Upper lobe of right lung (tissue), 1 donor: Measurements from ENCODE around the gene ZNF883. TPM values are rescaled to one million over a fixed set of nuclear protein-coding genes. Genes with fewer than 3 reads are reported as not detected.

Source experiments
- ATAC-seq: fragments of 200-7000 bp; cut with Tn5 transposase; one replicate; pipeline ENCODE4 v1.9.1; 2020; ENCODE audit warnings: mild to moderate bottlenecking, moderate library complexity
- DNase-seq: peaks from one replicate; pipeline ENCODE4 v3.0.0-alpha.2; 2020
- H3K27ac ChIP-seq: fragments of 200-600 bp; one replicate; pipeline ENCODE4 v1.8.0; 2022
- H3K27me3 ChIP-seq: fragments of 200-600 bp; one replicate; pipeline ENCODE4 v1.8.0; 2022; ENCODE audit warnings: mild to moderate bottlenecking
- H3K36me3 ChIP-seq: fragments of 200-600 bp; one replicate; pipeline ENCODE4 v1.8.0; 2022
- H3K4me1 ChIP-seq: fragments of 200-600 bp; one replicate; pipeline ENCODE4 v1.8.0; 2022
- H3K4me3 ChIP-seq: fragments of 200-600 bp; one replicate; pipeline ENCODE4 v1.8.0; 2022; ENCODE audit warnings: mild to moderate bottlenecking
- H3K9me3 ChIP-seq: fragments of 200-600 bp; one replicate; pipeline ENCODE4 v1.8.0; 2022
- intact Hi-C: fragments of 100-400 bp; cut with DNase I; formaldehyde crosslinking; loops from one replicate; pipeline ENCODE4 v1.11.0; 2022
- total RNA-seq: library from RNA; stranded (reverse); fragmentation: NEBNext Ultra II Directional; extraction: Animal tissue kit (Norgen Biotek cat#: 25700); gene quantifications from one replicate; pipeline ENCODE4 v1.2.1, GENCODE V29; 2021
- TF ChIP-seq, protein P1 (sequence below): fragments of 200-600 bp; IDR thresholded peaks from one replicate; pipeline ENCODE4 v1.8.0; 2022; ENCODE audit warnings: antibody characterized with exemption
- donor health status: DM: no; HTN: yes; CAD: no; lungs with severe emphysema.

ZNF883 gene
- total RNA-seq, 1 donor from 2014 or later, result 0.78 TPM

- Histone ChIP-seq H3K27me3 (no peaks in the 10 kb centered on the region), H3K36me3 (no peaks in the 10 kb centered on the region), H3K9me3 (peaks cover 70% of the 10 kb centered on the region), H3K4me3 (no peak overlapping the region), H3K27ac (no peak overlapping the region), H3K4me1 (no peaks in the 10 kb centered on the region)
- DNase-seq (no peak), ATAC-seq (no peak)
- TF ChIP-seq, protein P1, sequence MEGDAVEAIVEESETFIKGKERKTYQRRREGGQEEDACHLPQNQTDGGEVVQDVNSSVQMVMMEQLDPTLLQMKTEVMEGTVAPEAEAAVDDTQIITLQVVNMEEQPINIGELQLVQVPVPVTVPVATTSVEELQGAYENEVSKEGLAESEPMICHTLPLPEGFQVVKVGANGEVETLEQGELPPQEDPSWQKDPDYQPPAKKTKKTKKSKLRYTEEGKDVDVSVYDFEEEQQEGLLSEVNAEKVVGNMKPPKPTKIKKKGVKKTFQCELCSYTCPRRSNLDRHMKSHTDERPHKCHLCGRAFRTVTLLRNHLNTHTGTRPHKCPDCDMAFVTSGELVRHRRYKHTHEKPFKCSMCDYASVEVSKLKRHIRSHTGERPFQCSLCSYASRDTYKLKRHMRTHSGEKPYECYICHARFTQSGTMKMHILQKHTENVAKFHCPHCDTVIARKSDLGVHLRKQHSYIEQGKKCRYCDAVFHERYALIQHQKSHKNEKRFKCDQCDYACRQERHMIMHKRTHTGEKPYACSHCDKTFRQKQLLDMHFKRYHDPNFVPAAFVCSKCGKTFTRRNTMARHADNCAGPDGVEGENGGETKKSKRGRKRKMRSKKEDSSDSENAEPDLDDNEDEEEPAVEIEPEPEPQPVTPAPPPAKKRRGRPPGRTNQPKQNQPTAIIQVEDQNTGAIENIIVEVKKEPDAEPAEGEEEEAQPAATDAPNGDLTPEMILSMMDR, result no peak
- intact Hi-C loops, result no loop called here
Observed at GRCh38 chr9:112997236-112997941, 14.6 kb downstream of the ZNF883 start.

DNA sequence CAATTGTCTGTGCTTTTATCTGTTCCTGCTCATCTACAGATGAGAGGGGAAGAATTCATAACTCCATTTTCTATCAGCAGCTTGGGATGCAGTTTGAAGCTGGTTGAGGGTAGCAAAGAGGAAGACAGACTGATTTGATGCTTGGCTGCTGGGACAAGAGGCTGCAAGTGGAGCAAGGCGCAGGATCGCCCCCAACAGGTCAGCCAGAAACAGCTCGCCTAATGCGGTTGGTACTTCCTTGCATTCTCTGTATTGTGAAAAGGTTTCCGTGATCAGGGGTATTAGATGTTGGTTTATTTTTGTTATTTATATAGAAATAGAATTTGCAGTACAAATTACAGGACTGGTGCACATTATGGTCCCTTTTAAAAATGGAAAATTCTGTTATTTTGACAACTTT lies 40.6 kb downstream of the ZNF883 start:
- intact Hi-C loops, result no loop called here
- no peaks in the 10 kb centered on the region for H3K36me3 ChIP-seq
- peak; percentile 33 for ATAC-seq
- no peaks in the 10 kb centered on the region for H3K27me3 ChIP-seq
- no peaks in the 10 kb centered on the region for H3K9me3 ChIP-seq
- H3K4me3 ChIP-seq, result no peak overlapping the region
- H3K27ac ChIP-seq, result no peak overlapping the region
- DNase-seq, result no peak
- no peaks in the 10 kb centered on the region for H3K4me1 ChIP-seq
- TF ChIP-seq, protein P1, result peak; percentile 10

DNA sequence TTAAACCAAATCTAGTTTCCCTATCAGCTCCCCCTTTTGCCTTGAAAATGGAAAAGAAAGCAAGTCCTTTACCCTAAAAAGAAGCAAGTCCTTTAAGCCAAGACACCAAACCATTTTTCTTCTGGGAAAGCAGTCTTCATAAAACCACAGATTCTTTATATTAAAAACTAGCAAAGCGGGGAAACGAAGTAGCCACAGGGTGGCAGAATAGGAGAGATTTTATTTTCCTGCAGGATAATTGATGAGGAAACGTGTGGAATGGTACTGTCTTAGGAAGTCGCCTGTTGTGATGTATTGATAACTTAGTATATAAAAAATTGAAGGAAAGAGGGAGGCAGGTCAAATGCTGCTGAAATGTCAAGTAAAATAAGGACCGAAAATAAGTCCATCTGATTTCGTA lies 41.1 kb downstream of the ZNF883 start:
- TF ChIP-seq, protein P1, result no peak
- no peaks in the 10 kb centered on the region for H3K36me3 ChIP-seq
- DNase-seq (no peak), ATAC-seq (no peak)
- intact Hi-C loops, result no loop called here
- H3K27ac ChIP-seq, result no peak overlapping the region
- H3K9me3 ChIP-seq, result no peaks in the 10 kb centered on the region
- H3K27me3 ChIP-seq, result no peaks in the 10 kb centered on the region
- H3K4me3 ChIP-seq, result no peak overlapping the region
- H3K4me1 ChIP-seq, result no peaks in the 10 kb centered on the region

DNA sequence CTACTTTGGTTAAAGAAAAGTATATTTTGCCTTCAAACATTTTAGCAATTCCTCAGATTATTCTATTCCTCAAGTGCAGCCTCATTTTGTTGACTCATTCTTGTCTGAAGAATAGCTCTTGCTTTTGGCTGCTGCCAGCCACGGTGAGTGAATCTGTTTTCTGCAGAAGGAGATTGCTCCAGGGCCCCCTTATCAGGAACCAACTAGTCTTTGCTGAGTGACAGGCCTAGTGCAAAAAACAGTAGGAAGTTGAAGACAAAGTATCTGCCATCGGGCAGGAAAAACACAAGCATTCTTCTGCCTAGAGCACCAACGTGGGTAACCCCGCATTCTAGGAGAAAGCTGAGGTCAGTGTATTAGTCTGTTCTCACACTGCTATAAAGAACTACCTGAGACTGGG lies 42.3 kb downstream of the ZNF883 start:
- ATAC-seq (no peak), DNase-seq (no peak)
- H3K36me3 ChIP-seq, result no peaks in the 10 kb centered on the region
- no peaks in the 10 kb centered on the region for H3K9me3 ChIP-seq
- H3K4me1 ChIP-seq, result no peaks in the 10 kb centered on the region
- H3K27me3 ChIP-seq, result no peaks in the 10 kb centered on the region
- intact Hi-C loops, result no loop called here
- H3K4me3 ChIP-seq, result no peak overlapping the region
- TF ChIP-seq, protein P1, result no peak
- no peak overlapping the region for H3K27ac ChIP-seq

GRCh38 chr9:112955550-112955949 lies 56.4 kb downstream of the ZNF883 start:
- no peaks in the 10 kb centered on the region for H3K36me3 ChIP-seq
- no peaks in the 10 kb centered on the region for H3K4me1 ChIP-seq
- H3K27me3 ChIP-seq, result no peaks in the 10 kb centered on the region
- DNase-seq (no peak), ATAC-seq (no peak)
- intact Hi-C loops, result no loop called here
- H3K4me3 ChIP-seq, result no peak overlapping the region
- TF ChIP-seq, protein P1, result no peak
- H3K9me3 ChIP-seq, result no peaks in the 10 kb centered on the region
- no peak overlapping the region for H3K27ac ChIP-seq
